Right ventricle myocardium superior (tissue), 1 donor: ENCODE data around the gene ZNF581. TPM values are rescaled to one million over a fixed set of nuclear protein-coding genes. Genes with fewer than 3 reads are reported as not detected.

Source experiments
- ATAC-seq: fragments of 200-7000 bp; cut with Tn5 transposase; one replicate; pipeline ENCODE4 v1.9.1; 2020; ENCODE audit warnings: mild to moderate bottlenecking; ENCODE audit not compliant: poor library complexity
- DNase-seq: peaks from one replicate; pipeline ENCODE4 v3.0.0-alpha.2; 2020
- intact Hi-C: fragments of 100-400 bp; cut with DNase I; formaldehyde crosslinking; loops from one replicate; pipeline ENCODE4 v1.11.2; 2022
- total RNA-seq: library from RNA; stranded (reverse); fragmentation: NEBNext Ultra II Directional; extraction: Animal tissue kit (Norgen Biotek cat#: 25700); gene quantifications from one replicate; pipeline ENCODE4 v1.2.1, GENCODE V29; 2021
- donor health status: DM: no; HTN: yes; CAD: no; lungs with severe emphysema.

The ZNF581 gene
- total RNA-seq, 1 donor from 2014 or later: 7.1 TPM

DNA sequence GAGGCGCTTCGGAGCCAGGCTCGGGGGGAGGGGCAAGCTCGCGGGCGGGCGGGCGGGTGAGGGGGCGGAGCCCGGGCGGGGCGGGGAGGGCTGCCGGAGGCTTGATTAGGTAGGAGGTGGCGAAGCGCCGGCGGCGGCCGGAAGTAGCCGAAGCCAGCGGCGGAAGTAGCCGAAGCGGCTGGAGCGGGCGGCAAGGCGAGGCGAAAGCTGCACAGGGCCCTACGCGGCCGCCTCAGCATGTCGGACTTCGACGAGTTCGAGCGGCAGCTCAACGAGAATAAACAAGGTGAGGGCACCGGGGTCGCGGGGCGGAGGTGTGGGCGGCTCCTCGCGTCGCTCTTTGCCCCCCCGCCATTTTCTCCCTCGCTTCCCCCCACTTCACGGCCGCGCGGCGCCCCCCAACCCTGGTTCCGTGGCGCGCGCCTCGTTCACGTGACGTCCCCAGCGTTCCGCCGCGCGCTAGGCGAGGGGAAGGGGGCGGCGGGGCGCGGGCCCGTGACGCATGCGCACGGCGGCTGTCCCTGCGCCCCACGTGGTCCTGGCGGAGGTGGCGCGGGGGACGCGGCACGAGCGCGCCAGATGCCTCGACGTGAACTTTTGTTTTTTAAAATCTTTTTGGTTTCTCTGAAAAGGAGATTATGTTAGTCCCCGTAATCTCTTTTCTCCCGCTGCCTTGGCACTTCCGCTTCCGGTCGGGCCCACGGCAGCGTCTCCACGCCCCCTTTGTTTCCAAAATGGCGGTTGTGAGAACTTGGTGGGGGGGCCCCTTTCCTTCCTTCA, 11.6 kb downstream of the ZNF581 start, which contains the start of gene U2AF2:
U2AF2 (plus strand) TSS at position 168 of the 780 bp plus-strand sequence; CDS start at position 238, 70 bp downstream.
- intact Hi-C loops: no loop called here
- ATAC-seq: peak; percentile 65

DNA sequence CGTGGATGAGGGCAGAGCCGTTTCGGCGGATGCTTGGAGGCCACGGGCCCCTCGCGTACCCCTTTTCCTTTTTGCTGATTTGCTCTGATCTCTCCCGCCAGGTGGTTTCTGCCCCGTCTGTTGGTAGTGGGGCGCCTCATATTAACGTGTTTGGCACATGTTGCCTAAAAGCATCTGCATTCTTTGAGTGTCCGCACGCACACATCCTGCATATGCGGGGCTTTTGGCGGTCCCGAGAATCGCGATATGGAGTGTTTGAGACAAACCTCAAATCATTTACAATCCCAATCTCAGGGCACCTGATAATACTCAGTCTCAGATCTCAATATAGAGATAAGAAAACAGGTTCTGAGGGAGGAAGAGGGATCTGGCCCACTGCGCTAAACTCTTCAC, 12.2 kb downstream of the ZNF581 start:
- intact Hi-C loops: no loop called here
- no peak for DNase-seq
- ATAC-seq: no peak

More for the DNA sequence above, 11.6 kb downstream of the ZNF581 start, which contains the start of gene U2AF2:
- peak; percentile 97 for DNase-seq

DNA sequence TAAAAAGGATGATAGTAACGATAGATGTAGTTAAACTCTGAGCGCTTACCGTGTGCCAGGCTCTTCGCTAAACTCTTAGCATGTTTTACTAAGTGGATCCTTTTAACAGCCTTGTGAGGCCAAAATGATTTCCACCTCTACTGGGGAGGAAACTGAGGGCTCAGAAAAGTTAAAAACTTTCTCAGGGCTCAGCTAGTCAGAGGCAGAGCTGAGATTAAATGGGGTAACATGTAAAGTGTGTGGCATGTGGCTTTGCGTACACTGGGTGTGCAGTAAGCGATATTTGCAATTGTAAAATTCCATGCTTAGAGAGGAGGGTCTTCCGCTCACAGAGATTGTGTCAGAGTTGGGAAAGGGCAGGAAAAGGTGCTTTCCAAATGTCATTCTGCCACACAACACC, 13.1 kb downstream of the ZNF581 start:
- intact Hi-C loops: no loop called here
- DNase-seq: no peak
- no peak for ATAC-seq

DNA sequence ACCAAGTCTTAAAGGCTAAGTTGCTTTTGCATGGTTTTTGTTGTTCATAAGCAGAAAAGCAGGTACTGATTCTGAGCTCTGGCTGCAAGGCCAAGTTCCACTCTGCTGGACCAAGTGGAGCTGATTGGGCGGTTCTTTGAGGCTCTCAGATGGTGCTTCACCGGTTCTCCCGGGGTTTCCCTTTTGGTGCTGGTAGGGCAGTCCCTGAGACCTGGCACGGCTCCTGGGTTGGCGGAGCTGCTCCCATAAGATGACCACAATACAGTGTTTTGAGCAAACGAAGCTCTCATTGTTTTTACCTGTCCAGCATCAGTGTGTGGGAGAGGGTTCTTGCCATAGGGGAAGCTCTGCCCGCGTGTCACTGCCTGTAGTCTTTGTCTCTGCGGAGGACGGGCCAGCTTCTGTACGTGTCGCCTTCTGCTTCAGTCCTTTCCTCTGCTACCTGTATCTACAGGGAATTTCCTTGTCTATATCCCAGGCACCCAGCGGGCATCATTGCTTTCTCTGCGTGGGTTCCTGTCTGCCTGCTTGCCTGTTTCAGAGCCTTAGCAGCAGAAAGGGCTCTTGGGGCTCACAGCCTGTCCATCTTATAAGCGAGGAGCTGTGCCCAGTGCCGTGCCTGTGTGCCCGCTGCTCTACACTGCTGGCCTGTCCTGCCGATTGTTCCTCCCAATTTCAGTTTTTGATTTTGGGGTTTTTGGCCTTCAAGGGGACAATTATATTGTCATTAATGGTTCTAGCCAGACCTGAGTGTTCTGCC, 13.7 kb downstream of the ZNF581 start:
- DNase-seq: no peak
- intact Hi-C loops: no loop called here
- no peak for ATAC-seq

DNA sequence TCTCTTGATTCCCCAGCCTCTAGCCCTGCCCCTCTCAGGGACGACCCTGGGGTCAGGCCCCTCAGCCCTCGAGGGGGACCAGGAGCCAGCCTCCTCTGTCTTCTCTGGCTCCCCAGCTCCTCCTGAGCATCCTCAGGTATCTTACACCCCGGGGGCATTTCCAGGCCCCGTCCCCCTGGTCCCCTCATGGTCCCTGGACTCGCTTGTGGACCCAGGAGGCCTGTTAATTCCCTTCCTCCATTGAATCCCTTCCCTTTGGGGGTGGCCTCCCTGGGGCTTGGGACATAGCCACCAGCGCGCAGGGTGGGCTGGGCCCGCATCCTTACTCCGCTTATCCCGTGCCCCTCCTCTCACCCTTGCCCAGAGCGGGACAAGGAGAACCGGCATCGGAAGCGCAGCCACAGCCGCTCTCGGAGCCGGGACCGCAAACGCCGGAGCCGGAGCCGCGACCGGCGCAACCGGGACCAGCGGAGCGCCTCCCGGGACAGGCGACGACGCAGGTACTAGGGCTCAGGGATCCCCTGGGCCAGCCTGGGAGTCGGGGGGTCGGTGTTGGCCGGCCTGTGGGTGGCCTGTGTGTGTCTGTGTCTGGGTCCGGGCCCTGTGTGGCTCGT, 15.5 kb downstream of the ZNF581 start:
- intact Hi-C loops: no loop called here
- no peak for ATAC-seq
- DNase-seq: no peak

DNA sequence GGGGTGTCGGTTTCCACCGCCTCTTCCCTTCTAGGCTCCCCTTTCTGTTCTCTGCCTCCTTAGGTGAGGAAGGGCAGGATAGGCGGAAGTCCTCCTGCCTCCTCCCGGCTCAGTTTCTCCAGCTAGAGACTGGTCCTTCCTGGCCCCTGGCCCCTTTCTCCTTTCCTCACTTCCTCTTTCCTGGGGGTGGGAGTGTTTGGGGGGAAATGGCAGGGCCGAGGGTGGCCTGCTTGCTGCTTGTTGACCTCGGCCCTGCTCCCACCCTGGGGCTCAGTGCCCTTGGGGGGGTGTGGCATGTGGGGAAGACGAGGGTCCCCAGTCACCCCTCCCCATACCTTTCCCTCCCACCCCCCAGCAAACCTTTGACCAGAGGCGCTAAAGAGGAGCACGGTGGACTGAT, 16.4 kb downstream of the ZNF581 start:
- intact Hi-C loops: no loop called here
- DNase-seq: no peak
- no peak for ATAC-seq

DNA sequence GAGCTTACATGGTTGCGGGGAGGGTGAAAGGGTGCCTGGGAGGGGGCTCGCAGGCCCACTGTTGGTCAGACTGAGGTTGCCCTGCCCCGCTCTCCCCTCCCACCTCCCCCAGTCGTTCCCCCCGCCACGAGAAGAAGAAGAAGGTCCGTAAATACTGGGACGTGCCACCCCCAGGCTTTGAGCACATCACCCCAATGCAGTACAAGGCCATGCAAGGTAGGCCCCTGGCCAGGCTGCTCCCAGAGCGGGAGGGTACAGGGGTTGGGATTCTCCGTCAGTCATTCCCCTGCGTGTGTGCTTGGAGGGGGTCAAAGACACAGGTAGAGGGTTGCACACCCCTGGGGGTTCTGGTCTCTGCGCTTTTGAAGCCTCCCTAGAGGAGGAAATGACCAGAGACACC, 17.0 kb downstream of the ZNF581 start:
- intact Hi-C loops: no loop called here
- DNase-seq (no peak), ATAC-seq (no peak)

DNA sequence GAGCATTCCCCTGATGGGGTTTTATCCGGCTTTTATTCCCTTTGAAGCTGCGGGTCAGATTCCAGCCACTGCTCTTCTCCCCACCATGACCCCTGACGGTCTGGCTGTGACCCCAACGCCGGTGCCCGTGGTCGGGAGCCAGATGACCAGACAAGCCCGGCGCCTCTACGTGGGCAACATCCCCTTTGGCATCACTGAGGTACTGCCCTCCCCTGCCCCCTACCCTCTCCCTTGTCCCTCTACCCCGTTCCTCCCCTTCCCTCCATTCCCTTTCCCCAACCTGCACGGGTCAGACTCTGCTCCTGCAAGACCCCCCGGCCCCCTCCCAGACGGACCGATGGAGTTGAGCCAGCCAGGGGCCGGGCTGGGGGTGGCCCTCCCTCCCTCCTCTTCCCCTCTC, 17.5 kb downstream of the ZNF581 start:
- no peak for ATAC-seq
- no peak for DNase-seq
- intact Hi-C loops: no loop called here

DNA sequence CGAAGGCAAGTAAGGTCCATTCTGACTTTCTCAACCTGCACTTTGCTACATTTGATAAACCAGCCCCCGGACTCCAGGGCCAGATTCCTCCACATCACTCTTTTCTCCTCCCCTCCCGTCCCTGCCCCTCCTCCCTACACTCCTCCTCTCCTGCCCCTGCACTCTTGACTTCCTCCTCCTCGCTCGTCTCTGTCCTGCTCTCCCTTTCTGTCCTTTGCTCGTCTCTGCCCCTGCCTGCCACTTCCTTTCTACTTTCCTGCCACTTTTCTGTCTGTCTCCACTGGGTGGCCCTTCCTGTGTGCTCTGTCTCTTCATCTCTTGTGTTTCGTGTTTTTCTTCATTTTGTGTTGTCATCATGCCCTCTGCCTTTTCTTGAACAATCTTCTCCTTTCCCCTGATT, 18.4 kb downstream of the ZNF581 start:
- ATAC-seq: no peak
- DNase-seq: no peak
- intact Hi-C loops: no loop called here

DNA sequence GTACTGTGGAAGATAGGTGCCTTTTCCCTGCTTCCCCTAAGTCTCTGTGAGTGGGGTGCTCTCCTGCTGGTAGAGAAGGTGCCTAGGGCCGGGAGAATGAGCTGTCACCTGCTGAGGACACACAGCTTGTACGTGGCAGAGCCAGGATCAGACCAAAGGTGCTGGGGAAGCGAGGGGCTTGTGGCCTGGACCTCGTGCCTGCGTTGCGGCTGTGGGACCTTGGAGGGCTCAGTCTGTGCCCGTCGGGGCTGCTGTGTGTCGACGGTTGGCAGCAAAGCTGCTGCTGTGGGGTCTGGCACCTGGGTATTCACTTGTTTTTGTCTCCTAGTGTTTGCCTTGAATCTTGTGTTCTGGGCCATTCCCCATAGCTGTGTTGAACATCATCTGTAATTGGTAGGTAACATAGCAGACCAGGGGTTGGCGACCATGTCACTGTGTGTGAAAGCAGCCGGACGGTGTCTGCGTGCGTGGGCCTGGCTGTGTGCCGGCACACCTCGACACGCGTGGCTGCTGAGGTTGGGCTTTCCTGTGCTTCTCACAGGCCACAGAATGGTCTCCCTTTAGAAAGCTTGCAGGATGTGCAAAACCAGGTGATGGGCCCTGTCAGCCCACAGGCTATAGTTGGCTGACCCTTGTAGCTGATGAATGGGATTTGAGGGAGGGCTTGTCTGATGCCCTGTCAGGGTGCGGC, 20.5 kb downstream of the ZNF581 start:
- DNase-seq: no peak

DNA sequence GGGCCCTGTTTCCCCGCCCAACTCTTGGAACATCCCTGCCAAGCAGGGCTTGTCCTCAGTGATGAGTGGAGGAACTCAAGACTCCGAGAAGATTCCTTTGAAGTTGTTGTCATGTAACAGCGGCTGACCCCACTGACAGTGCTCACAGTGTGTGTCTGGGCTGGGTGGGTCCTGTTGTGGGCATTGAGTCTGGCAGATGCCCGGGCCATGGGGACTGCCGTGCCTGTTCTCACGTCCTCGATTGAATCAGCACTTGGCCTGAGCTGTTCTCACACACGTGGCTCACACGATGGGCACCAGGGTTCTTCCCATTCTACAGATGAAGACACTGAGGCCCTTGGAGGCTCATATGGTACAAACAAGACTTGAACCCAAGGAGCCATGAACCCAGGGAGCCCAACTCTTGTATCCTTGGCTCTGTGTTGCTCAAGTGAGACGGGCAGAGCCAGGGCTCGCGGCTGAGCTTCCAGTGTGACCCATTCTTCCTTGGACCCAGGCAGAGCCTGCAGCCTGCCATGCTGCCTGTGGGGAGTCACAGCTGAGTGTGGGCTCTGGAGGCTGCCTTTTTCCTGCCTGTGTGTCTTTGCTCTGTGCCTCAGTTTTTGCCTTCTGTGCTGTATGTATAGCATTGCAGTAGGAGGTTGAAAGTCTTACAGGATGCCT, 23.0 kb downstream of the ZNF581 start:
- DNase-seq (no peak), ATAC-seq (no peak)
- intact Hi-C loops: no loop called here

More for the DNA sequence above, 20.5 kb downstream of the ZNF581 start:
- intact Hi-C loops: no loop called here
- ATAC-seq: no peak

DNA sequence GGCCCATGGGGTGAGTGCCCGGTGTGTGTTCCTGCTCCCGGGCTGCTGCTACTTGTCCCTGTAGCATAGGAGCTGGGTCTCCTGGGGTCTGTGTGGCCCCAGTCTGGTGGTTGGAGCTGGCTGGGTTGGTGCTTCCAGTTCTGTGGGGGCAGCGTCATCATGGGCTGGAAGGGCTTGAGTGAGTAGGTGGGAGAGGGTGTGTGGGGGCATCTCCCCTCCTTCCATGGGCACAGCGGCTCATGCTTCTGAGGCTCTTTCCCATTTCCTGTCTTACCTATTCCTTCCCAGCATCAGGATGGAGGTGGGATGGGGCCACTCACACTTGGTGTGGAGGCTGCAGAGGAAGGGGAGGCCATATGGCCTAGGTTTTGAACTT, 23.5 kb downstream of the ZNF581 start:
- ATAC-seq (no peak), DNase-seq (no peak)
- intact Hi-C loops: no loop called here

DNA sequence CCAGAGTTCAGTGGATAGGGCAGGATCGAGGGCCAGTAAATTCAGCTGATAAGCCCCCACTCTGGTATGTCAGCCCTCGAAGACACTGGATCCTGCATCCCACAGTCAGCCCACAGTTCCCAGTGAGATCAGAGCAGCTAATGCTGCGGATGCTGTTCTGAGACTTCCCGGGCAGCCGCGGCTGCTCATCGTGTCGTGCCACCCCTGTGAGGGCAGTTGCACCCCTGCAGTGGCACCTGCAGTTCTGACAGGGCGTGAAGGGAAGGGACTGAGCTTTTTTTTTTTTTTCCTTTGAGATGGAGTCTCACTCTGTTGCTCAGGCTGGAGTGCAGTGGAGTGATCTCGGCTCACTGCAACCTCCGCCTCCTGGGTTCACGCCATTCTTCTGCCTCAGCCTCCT, 24.1 kb downstream of the ZNF581 start:
- ATAC-seq (no peak), DNase-seq (no peak)
- intact Hi-C loops: no loop called here

DNA sequence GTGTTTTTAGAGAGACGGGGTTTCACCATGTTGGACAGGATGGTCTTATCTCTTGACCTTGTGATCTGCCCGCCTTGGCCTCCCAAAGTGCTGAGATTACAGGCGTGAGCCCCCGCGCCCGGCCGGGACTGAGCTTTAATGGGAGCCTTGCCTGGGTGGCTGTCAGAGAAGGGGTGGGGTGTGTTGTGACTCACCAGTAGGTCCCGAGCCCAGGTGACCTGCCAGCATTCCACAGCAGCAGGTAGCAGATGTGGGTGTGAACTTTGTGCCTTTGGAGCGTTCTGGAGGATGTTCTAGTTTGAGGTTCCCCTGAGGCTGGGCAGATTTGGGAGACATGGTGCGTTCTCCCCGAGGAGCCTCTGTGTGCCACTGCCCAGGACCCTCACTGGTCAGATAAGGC, 24.5 kb downstream of the ZNF581 start:
- no peak for ATAC-seq
- DNase-seq: no peak
- intact Hi-C loops: no loop called here

DNA sequence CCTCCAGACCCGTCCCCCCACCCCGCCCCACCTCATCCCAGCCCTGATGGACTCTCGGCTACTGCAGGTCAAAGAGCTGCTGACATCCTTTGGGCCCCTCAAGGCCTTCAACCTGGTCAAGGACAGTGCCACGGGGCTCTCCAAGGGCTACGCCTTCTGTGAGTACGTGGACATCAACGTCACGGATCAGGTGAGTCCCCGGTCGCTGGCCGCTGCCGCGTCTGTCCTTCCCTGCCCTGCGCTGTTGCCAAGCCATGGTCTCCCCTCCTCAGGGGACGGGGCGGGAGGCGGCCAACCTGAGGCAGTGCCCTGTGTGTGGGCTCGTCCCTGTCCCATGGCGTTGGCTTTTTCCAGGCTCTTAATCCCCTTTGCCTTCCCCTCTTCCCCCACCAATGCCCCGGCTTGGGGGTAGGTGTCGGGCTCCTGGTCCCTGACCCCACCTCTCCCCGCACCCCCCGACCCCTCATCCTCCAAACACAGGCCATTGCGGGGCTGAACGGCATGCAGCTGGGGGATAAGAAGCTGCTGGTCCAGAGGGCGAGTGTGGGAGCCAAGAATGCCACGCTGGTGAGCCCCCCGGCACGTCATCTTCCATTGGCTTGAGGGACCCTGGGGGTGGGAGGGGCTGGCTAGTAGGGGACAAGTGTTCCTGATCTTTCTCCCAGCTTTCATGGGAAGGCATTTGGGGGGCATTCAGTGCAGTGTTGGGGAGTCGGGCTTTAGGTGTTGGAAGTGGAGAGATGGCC, 25.3 kb downstream of the ZNF581 start:
- intact Hi-C loops: no loop called here
- DNase-seq (no peak), ATAC-seq (no peak)

DNA sequence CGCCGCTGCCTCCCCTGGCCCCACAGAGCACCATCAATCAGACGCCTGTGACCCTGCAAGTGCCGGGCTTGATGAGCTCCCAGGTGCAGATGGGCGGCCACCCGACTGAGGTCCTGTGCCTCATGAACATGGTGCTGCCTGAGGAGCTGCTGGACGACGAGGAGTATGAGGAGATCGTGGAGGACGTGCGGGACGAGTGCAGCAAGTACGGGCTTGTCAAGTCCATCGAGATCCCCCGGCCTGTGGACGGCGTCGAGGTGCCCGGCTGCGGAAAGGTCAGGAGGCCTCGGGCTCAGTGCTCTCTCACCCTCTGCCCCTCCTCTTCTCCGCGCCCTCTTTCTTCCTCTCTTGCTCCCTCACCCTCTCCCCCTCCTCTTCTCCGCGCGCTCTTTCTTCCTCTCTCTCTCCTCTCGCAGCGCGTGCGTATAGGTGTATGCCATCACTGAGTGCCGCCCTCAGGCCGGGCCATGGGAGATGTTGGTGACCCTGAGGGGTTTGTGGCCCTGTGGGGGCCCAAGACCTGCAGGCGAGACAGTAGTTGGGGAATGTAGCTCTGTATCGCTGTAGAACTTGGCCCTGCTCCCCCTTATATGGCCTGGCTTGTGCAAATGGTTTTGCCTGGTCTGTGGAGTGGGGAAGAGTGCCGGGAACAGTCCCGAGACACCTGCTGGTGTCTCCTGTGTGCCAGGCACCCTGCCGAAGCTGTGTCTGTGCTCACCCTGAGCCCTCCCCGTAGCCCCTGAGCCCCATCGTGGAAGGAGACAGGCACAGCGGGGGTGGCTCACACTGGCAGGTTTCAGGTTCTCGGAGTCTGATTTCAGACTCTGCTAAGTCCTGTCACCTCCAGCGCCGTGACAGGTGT, 26.2 kb downstream of the ZNF581 start:
- intact Hi-C loops: no loop called here
- no peak for ATAC-seq
- DNase-seq: no peak
